CD14-positive monocyte (primary cell): ENCODE data around the gene BPHL. TPM values are rescaled to one million over a fixed set of nuclear protein-coding genes. Genes with fewer than 3 reads are reported as not detected.

Source experiments
- DNase-seq, 3 donors: peaks; one replicate each; pipeline ENCODE4 v3.0.0-alpha.2; 2011 to 2022
- H2AFZ ChIP-seq: 2 replicates; pipeline ENCODE4 v1.6.0; 2012; ENCODE audit warnings: mild to moderate bottlenecking, low read depth, low read length, inconsistent platforms; ENCODE audit not compliant: insufficient read depth, poor library complexity, severe bottlenecking
- H3K27ac ChIP-seq, 2 donors: 1 replicate in 1 of 2; 2 replicates in 1 of 2; pipeline ENCODE4 v1.5.1; 2012 to 2013; ENCODE audit warnings: low read length in 2 of 2, control low read depth in 1 of 2, inconsistent platforms in 1 of 2, low read depth in 1 of 2, mild to moderate bottlenecking in 1 of 2
- H3K27me3 ChIP-seq, 2 donors: one replicate each; pipeline versions ENCODE4 v1.6.0 to v1.6.1; 2011 to 2013; ENCODE audit warnings: low read length in 2 of 2; ENCODE audit not compliant: control insufficient read depth in 2 of 2, insufficient read depth in 2 of 2
- H3K36me3 ChIP-seq, 2 donors: replicated peaks in 1 of 2; 1 replicate in 1 of 2; 2 replicates in 1 of 2; pipeline versions ENCODE4 v1.5.1 to v1.6.1; 2012 to 2013; ENCODE audit warnings: low read length in 2 of 2, control low read depth in 1 of 2, inconsistent platforms in 1 of 2, mild to moderate bottlenecking in 1 of 2; ENCODE audit not compliant: insufficient read depth in 2 of 2, control insufficient read depth in 1 of 2
- H3K4me1 ChIP-seq, 2 donors: 1 replicate in 1 of 2; 2 replicates in 1 of 2; pipeline versions ENCODE4 v1.5.1 to v1.6.1; 2012 to 2013; ENCODE audit warnings: low read length in 2 of 2, control low read depth in 1 of 2, inconsistent platforms in 1 of 2, mild to moderate bottlenecking in 1 of 2, moderate library complexity in 1 of 2; ENCODE audit not compliant: insufficient read depth in 2 of 2, control insufficient read depth in 1 of 2
- H3K4me2 ChIP-seq: replicated peaks from 2 replicates; pipeline ENCODE3; 2012; ENCODE audit warnings: low read length, moderate library complexity, mild to moderate bottlenecking; ENCODE audit not compliant: poor library complexity, severe bottlenecking; ENCODE audit errors: extremely low read depth
- H3K4me3 ChIP-seq, 3 experiments: fragments of 200-600 bp in 1 of 3; sonication (generic) in 1 of 3; replicated peaks in 1 of 3; 1 replicate in 2 of 3; 2 replicates in 1 of 3; pipeline ENCODE4 v1.5.1; 2011 to 2013; ENCODE audit warnings: low read length in 3 of 3, mild to moderate bottlenecking in 3 of 3, control low read depth in 2 of 3, low read depth in 2 of 3, inconsistent platforms in 1 of 3, moderate library complexity in 1 of 3
- H3K79me2 ChIP-seq: 2 replicates; pipeline ENCODE4 v1.6.0; 2012; ENCODE audit warnings: mild to moderate bottlenecking, control low read depth, inconsistent platforms, low read length, moderate library complexity; ENCODE audit not compliant: insufficient read depth
- H3K9ac ChIP-seq: 2 replicates; pipeline ENCODE4 v1.6.0; 2017; ENCODE audit warnings: low read length, mild to moderate bottlenecking; ENCODE audit not compliant: insufficient read depth, poor library complexity, severe bottlenecking
- H3K9me3 ChIP-seq, 2 donors: replicated peaks in 1 of 2; 1 replicate in 1 of 2; 2 replicates in 1 of 2; pipeline versions ENCODE4 v1.5.1 to v1.6.1; 2012 to 2013; ENCODE audit warnings: low read length in 2 of 2, control low read depth in 1 of 2; ENCODE audit not compliant: control insufficient read depth in 1 of 2, insufficient read depth in 1 of 2
- H4K20me1 ChIP-seq: 2 replicates; pipeline ENCODE4 v1.6.0; 2012; ENCODE audit warnings: mild to moderate bottlenecking, low read length, control low read depth, moderate library complexity; ENCODE audit not compliant: insufficient read depth
- H3K27ac Mint-ChIP-seq, 7 donors: one replicate each; pipeline ENCODE4 v1.8.0; 2020; ENCODE audit warnings: mild to moderate bottlenecking in 7 of 7, mixed read lengths in 7 of 7, moderate library complexity in 6 of 7, inconsistent platforms in 2 of 7
- H3K27me3 Mint-ChIP-seq, 3 donors: one replicate each; pipeline ENCODE4 v1.8.0; 2021 to 2022; ENCODE audit warnings: low read depth in 3 of 3, mild to moderate bottlenecking in 3 of 3, mixed read lengths in 3 of 3, moderate library complexity in 3 of 3, inconsistent platforms in 1 of 3
- H3K36me3 Mint-ChIP-seq, 2 donors: one replicate each; pipeline ENCODE4 v1.8.0; 2020; ENCODE audit warnings: mixed read lengths in 2 of 2, inconsistent platforms in 1 of 2, mild to moderate bottlenecking in 1 of 2
- H3K4me1 Mint-ChIP-seq: one replicate; pipeline ENCODE4 v1.8.0; 2020; ENCODE audit warnings: mild to moderate bottlenecking, mixed read lengths
- H3K4me3 Mint-ChIP-seq, 2 donors: one replicate each; pipeline ENCODE4 v1.8.0; 2020; ENCODE audit warnings: mild to moderate bottlenecking in 2 of 2, mixed read lengths in 2 of 2, moderate library complexity in 1 of 2
- H3K9me3 Mint-ChIP-seq, 7 donors: one replicate each; pipeline ENCODE4 v1.8.0; 2020 to 2022; ENCODE audit warnings: mixed read lengths in 7 of 7, mild to moderate bottlenecking in 6 of 7, moderate library complexity in 6 of 7, inconsistent platforms in 2 of 7
- WGBS: methylation state at CpG from one replicate; pipeline ENCODE4 v1.1.5; 2013; ENCODE audit warnings: missing lambda C conversion rate; ENCODE audit not compliant: insufficient coverage; 5-methylcytosine and 5-hydroxymethylcytosine counted together
- intact Hi-C, 2 donors: fragments of 100-400 bp; cut with micrococcal nuclease; formaldehyde crosslinking; loops; one replicate each; pipeline versions ENCODE4 v1.15.0 to v1.15.1; 2023
- polyA plus RNA-seq, 3 donors: library from polyadenylated mRNA; depleted of rRNA in 1 of 3; unstranded in 2 of 3; stranded (reverse) in 1 of 3; fragments of 300-500 nt in 2 of 3; fragments of >200 nt in 1 of 3; fragmentation: Illumina TruSeq in 2 of 3; gene quantifications; 1 replicate in 2 of 3; 2 replicates in 1 of 3; pipeline ENCODE4 v1.2.3, GENCODE V29; 2012 to 2021
- small RNA-seq: library from RNA; depleted of rRNA; stranded (forward); fragments of <200 nt; gene quantifications from one replicate; pipeline ENCODE3, GENCODE V24; 2012; ENCODE audit warnings: low read depth; ENCODE audit not compliant: insufficient read length
- TF ChIP-seq, protein P1 (sequence below): fragments of 200-600 bp; IDR thresholded peaks from one replicate; pipeline ENCODE4 v1.8.0; 2022; ENCODE audit warnings: antibody characterized with exemption, mild to moderate bottlenecking

BPHL gene
- polyA plus RNA-seq, 3 donors = 4.6 to 7.8 (median 5.9) TPM

DNA sequence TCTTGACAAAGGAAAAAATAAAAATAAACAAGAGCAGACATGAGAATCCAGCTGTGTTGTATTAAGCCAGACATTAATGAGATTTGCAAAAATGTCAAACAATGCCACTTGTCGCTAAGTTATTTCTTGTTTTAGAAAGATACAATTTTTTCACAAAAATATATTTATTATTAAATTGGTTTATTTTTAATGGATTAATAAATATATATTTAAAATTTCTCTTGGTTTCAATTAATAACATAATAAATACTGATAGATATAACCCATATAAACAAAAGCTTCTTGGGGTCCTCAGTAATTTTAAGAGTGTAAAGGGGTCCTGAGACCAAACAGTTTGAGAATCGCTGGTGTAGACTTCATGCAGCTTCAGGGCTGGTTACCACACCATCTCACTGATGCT is 82.9 kb downstream of the BPHL start:
- Mint-ChIP-seq H3K4me3 (no peak overlapping the region), H3K27ac (no peak overlapping the region), H3K9me3 (peaks cover 0 to 6% (median 2%) of the 10 kb centered on the region in 7 donors), H3K4me1 (peaks cover 4% of the 10 kb centered on the region), H3K36me3 (no peaks in the 10 kb centered on the region), H3K27me3 (peaks cover 4 to 14% (median 9%) of the 10 kb centered on the region in 3 donors)
- no peaks in the 10 kb centered on the region for H3K79me2 ChIP-seq
- no peaks in the 10 kb centered on the region for H3K9me3 ChIP-seq
- no peaks in the 10 kb centered on the region for H3K4me1 ChIP-seq
- DNase-seq = no peak
- TF ChIP-seq, protein P1, sequence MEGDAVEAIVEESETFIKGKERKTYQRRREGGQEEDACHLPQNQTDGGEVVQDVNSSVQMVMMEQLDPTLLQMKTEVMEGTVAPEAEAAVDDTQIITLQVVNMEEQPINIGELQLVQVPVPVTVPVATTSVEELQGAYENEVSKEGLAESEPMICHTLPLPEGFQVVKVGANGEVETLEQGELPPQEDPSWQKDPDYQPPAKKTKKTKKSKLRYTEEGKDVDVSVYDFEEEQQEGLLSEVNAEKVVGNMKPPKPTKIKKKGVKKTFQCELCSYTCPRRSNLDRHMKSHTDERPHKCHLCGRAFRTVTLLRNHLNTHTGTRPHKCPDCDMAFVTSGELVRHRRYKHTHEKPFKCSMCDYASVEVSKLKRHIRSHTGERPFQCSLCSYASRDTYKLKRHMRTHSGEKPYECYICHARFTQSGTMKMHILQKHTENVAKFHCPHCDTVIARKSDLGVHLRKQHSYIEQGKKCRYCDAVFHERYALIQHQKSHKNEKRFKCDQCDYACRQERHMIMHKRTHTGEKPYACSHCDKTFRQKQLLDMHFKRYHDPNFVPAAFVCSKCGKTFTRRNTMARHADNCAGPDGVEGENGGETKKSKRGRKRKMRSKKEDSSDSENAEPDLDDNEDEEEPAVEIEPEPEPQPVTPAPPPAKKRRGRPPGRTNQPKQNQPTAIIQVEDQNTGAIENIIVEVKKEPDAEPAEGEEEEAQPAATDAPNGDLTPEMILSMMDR = no peak
- H3K36me3 ChIP-seq = no peaks in the 10 kb centered on the region
- no peak overlapping the region for H3K4me2 ChIP-seq
- 86% methylated on average over 1 of the region's 2 CpGs for WGBS
- H2AFZ ChIP-seq = no peak overlapping the region
- H3K4me3 ChIP-seq = no peak overlapping the region
- no peak overlapping the region for H3K9ac ChIP-seq
- intact Hi-C loops = no loop called here
- no peaks in the 10 kb centered on the region for H4K20me1 ChIP-seq
- no peak overlapping the region for H3K27ac ChIP-seq
- peaks cover 2 to 3% of the 10 kb centered on the region in 2 donors for H3K27me3 ChIP-seq

Small RNAs within 50 kb of the gene (small RNA-seq; reads per million reads assigned to genes)
- not detected for gene RNA5SP201

Other genes starting within 250 kb of the BPHL start
- 10 to 100 TPM; 34.3 to 77.7 (median 43.4) TPM for gene SERPINB9, start 215.4 kb upstream of the BPHL start, polyA plus RNA-seq
- 100 to 1,000 TPM; 117 to 208 (median 200) TPM for gene SERPINB6, start 147.1 kb upstream of the BPHL start, polyA plus RNA-seq
- 100 to 1,000 TPM in 2 of 3 donors, 10 to 100 TPM in 1; 30.0 to 281 (median 146) TPM for gene NQO2, start 118.8 kb upstream of the BPHL start, polyA plus RNA-seq
- 1 to 10 TPM; 6.0 to 9.6 (median 9.6) TPM for gene RIPK1, start 50.2 kb upstream of the BPHL start, polyA plus RNA-seq
- 10 to 100 TPM in 1 of 3 donors, 1 to 10 TPM in 2; 2.4 to 74.3 (median 4.2) TPM for gene TUBB2A, start 38.8 kb downstream of the BPHL start, polyA plus RNA-seq
- gene TUBB2B, start 108.9 kb downstream of the BPHL start, polyA plus RNA-seq = 1 to 10 TPM in 1 of 3 donors, under 1 TPM in 1, not detected in 1; 0.15 to 3.5 TPM
- 10 to 100 TPM; 23.6 to 31.1 (median 27.9) TPM for gene PSMG4, start 140.2 kb downstream of the BPHL start, polyA plus RNA-seq